ENCODE results near the gene SNTN. TPM values are rescaled to one million over a fixed set of nuclear protein-coding genes. Genes with fewer than 3 reads are reported as not detected.
A peak's percentile ranks its signal among the peaks of the same experiment; 100 is the strongest.
"Not testable (repeated sequence)": the region's sequence is repeated elsewhere in the genome, so short reads cannot be mapped to it uniquely, and the experiment has no call there.

Gene SNTN
- polyA plus RNA-seq (2013, experiment 1 of 2; ENCODE audit: insufficient read length) = not detected
- not detected for polyA plus RNA-seq (2013, experiment 2 of 2; ENCODE audit: insufficient read length)

GRCh38 chr3:63652066-63652725 is at the start of gene SNTN:
SNTN (plus strand) TSS chr3:63652675; CDS start chr3:63652688, 13 bp downstream.
- DNase-seq = no peak

- no peak for DNase-seq
Measured at GRCh38 chr3:63607716-63608115, 44.8 kb upstream of the SNTN start.

GRCh38 chr3:63609408-63609807 is 43.1 kb upstream of the SNTN start:
- DNase-seq = no peak

GRCh38 chr3:63609834-63610233 is 42.6 kb upstream of the SNTN start:
- no peak for DNase-seq

GRCh38 chr3:63611382-63611781 is 41.1 kb upstream of the SNTN start:
- peak; percentile 34 for DNase-seq

- peak; percentile 71 for DNase-seq
Measured at GRCh38 chr3:63613561-63613960, 38.9 kb upstream of the SNTN start.

GRCh38 chr3:63617391-63617790 is 35.1 kb upstream of the SNTN start:
- no peak for DNase-seq

GRCh38 chr3:63624941-63625560 is 27.4 kb upstream of the SNTN start:
- DNase-seq = peak; percentile 99

GRCh38 chr3:63631670-63632069 is 20.8 kb upstream of the SNTN start:
- DNase-seq = no peak

- no peak for DNase-seq
Measured at GRCh38 chr3:63635186-63635585, 17.3 kb upstream of the SNTN start.

GRCh38 chr3:63639806-63640205 is 12.7 kb upstream of the SNTN start:
- peak; percentile 51 for DNase-seq

GRCh38 chr3:63642488-63642887 is 10.0 kb upstream of the SNTN start:
- DNase-seq = no peak

- no peak for DNase-seq
Measured at GRCh38 chr3:63644212-63644797, 8.2 kb upstream of the SNTN start.

GRCh38 chr3:63644928-63645781 is 7.3 kb upstream of the SNTN start:
- not testable (repeated sequence) for DNase-seq

GRCh38 chr3:63654211-63654610 is 1.7 kb downstream of the SNTN start:
- DNase-seq = peak; percentile 38

- peak; percentile 47 for DNase-seq
Measured at GRCh38 chr3:63654931-63655330, 2.5 kb downstream of the SNTN start.

- DNase-seq = peak; percentile 98
Measured at GRCh38 chr3:63655519-63655918, 3.0 kb downstream of the SNTN start.

- peak; percentile 86 for DNase-seq
Measured at GRCh38 chr3:63656786-63657185, 4.3 kb downstream of the SNTN start.

GRCh38 chr3:63661242-63661641 is 8.8 kb downstream of the SNTN start:
- DNase-seq = peak; percentile 44

GRCh38 chr3:63662011-63662410 is 9.5 kb downstream of the SNTN start:
- DNase-seq = no peak

GRCh38 chr3:63662500-63662899 is 10.0 kb downstream of the SNTN start:
- DNase-seq = peak; percentile 40

- DNase-seq = no peak
Measured at GRCh38 chr3:63670544-63670943, 18.1 kb downstream of the SNTN start.

GRCh38 chr3:63673111-63673510 is 20.6 kb downstream of the SNTN start:
- no peak for DNase-seq
